GM21529 (cell line): ENCODE measurements around the gene HELZ2.

Experiments
- ATAC-seq: cut with Tn5 transposase; IDR thresholded peaks from one replicate; pipeline ENCODE4 v1.9.1; 2021; ENCODE audit not compliant: unreplicated experiment

Gene HELZ2

DNA sequence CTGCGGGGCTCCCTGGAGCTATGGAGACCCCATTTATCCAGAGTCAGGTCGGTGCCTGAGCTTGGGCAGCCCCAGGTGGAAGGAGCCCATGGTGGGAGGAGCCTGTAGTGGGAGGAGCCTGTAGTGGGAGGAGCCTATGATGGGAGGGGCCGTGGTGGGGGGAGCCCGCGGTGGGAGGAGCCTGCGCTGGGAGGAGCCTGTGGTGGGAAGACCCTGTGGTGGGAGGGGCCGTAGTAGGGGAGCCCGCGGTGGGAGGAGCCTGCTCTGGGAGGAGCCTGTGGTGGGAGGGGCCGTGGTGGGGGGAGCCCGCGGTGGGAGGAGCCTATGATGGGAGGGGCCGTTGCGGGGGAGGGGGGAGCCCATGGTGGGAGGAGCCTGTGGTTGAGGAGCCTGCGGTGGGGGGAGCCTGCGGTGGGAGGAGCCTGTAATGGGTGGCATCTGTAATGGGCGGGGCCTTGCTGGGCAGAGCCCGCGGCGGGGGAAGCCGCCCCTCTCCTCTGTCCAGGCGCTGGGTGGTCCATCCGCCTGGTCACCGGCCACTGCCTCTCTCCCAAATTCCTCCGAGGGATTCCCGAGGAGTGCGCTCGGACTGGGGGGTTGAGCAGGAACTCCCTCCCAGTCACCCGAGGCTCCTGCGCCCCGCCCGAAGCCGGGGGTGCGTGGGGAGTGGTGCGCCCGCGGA, 20.6 kb downstream of the HELZ2 start:
- peak; percentile 31 for ATAC-seq

GRCh38 chr20:63552481-63553249, 21.4 kb downstream of the HELZ2 start:
- peak; percentile 36 for ATAC-seq

GRCh38 chr20:63551068-63551467, 23.0 kb downstream of the HELZ2 start:
- ATAC-seq = no peak

- no peak for ATAC-seq
Observed at GRCh38 chr20:63549679-63550282, 24.3 kb downstream of the HELZ2 start.

- no peak for ATAC-seq
Observed at GRCh38 chr20:63549019-63549418, 25.0 kb downstream of the HELZ2 start.

DNA sequence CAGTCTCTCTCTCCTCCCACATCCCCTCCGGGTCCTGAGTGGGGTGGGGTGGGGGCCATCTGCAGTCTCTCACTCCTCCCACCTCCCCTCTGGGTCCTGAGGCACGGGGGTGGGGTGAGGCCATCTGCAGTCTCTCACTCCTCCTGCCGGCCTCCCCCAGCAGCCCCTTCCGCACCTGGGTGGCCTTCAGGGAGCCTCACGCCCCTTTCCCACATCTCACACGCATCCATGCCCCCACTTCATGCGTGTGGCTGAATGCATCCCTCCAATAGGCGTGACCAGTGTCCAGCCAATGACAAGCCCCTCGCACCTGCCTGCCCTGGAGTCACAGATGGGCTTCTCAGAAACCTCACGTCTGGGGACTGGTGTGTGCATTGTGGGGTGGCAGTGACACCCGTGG, 25.5 kb downstream of the HELZ2 start:
- ATAC-seq = no peak

- no peak for ATAC-seq
Observed at GRCh38 chr20:63547725-63548480, 26.1 kb downstream of the HELZ2 start, which contains the start of gene SRMS. SRMS (minus strand) TSS chr20:63547749; CDS start chr20:63547463, 286 bp downstream.

- ATAC-seq = no peak
Observed at GRCh38 chr20:63546956-63547724, 26.9 kb downstream of the HELZ2 start.

GRCh38 chr20:63546256-63546955, 27.6 kb downstream of the HELZ2 start:
- ATAC-seq = no peak

- ATAC-seq = no peak
Observed at GRCh38 chr20:63545814-63546213, 28.2 kb downstream of the HELZ2 start.

- ATAC-seq = no peak
Observed at GRCh38 chr20:63544958-63545516, 29.0 kb downstream of the HELZ2 start.

DNA sequence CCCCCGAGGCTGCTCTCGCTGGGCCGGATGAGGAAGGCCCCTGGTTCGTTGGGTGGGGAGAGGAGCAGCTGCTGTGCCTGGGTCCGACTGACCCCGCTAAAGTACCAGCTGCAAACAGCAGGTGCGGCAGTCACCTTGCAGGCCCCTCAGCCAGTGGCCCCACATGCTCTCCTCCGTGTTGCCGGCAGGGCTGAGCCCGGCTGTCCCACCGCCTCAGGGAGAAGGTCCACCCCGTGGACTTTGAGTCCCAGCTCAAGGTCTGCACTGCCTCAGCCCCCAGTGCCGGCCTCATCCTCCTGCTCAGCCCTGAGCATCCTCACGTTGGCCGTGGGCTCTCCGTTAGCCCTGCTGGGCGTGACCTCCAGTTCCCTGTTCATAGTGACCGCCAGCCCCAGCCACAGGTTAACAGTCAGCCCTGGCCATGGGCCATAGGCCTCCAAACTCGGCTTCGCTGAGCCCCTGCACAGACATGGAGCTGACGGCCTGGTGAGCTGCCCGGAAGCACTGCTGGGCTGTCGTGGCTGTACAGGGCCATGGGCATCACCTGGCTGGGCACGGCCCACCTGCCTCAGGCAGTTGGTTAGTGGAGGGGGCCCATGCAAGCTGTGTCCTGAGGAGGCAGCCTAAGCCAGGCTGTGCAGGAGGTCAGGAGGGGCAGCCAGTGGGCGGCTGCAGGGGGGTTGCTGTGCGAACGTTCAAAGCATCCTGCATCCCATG, 29.6 kb downstream of the HELZ2 start:
- ATAC-seq = no peak

DNA sequence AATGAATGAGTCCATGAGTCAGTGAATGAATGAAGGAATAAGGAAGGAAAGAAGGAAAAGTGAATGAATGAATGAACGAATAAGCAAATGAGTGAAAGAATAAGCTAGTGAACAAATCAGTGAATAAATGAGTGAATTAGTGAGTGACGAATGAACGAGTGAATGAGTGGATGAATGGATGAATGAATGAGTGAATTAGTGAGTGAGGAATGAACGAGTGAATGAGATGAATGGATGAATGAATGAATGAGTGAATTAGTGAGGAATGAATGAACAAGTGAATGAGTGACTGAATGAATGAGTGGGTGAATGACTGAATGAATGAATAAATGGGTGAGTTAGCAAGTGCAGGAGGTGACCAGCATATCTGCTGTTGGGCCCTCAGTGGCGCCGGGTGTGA, 30.3 kb downstream of the HELZ2 start:
- no peak for ATAC-seq

DNA sequence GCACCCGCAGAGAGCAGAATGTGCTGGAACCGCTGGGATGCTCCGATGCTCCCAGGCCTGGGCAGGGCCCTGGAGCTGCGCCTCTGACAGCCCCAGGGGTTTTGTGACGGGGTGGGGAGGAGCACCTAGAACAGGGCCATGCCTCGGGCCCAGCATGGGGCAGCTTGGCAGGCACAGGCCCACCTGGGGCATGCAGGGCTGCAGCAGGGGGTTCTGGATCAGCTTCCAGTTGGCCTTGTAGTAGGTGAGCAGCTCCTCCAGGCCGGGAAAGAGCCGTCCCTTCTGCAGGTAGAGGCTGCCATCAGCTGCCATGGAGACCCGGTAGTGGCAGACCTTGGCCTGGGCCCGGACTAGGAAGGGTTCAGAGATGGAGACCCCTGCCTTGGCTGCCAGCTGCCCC, 30.9 kb downstream of the HELZ2 start:
- ATAC-seq = no peak

DNA sequence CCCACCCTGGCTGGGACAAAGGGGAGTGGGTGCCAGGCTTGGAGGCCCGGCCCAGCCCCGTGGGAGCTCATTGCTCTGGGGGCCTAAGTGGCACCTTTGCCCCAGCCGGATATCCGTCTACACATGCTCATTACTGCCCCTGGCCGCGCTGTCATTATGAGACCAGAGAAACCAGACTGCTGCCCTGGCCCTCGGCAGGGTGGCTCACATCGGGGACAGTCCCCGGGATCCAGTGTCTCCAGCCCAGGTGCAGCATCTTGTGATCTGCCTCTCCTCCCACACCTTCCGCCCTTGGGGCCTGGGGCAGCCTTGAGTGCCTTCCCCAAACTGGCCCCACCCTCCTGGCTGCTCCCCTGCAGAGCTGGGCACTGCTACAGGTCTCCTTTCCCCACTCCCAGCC, 31.3 kb downstream of the HELZ2 start:
- ATAC-seq = no peak

DNA sequence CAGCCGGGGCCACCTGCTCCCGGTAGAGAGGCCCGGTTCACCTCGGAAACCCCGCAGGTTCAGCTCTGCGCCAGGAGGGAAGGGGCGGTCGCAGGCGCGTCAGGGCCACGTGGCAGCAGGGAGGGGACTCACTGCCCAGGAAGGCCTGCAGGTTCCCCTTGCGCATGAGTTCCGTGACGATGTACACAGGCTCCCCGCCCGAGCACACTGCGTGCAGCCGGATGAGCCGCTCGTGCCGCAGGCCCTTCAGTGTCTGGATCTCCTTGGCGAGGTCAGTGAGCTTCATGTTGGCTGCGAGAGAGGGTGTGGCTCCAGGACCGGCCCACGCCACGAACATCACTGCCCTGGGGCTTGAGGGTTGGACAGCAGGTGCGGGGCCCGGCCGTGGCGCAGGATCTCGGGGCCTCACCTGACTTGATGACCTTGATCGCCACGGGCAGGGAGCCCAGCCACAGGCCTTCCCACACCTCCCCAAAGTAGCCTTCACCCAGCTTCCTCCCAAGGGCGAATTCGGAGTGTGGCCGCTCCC, 31.9 kb downstream of the HELZ2 start:
- no peak for ATAC-seq

DNA sequence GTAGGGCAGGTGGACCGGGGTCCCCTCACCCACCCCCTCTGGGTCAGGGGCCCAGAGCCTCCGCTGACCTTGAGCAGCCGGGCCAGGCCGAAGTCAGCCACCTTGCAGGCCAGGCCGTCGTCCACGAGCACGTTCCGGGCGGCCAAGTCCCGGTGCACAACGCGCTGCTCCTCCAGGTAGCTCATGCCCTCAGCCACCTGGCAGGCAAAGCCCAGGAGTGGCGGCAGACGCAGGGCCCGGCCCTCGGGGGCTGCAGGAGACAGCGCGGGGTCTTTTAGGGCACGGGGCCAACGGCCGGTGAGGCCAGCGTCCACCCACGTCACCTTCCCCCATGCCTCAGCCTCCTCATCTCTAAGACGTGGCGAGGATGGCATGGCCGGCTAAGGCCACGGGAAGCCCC, 32.7 kb downstream of the HELZ2 start:
- ATAC-seq = no peak

- ATAC-seq = no peak
Observed at GRCh38 chr20:63540417-63541186, 33.4 kb downstream of the HELZ2 start.
